Natural killer cell (primary cell): Measurements from ENCODE around the gene KSR1. TPM values are rescaled to one million over a fixed set of nuclear protein-coding genes. Genes with fewer than 3 reads are reported as not detected.

ENCODE experiments used
- ATAC-seq, 3 donors: fragments of 150-1000 bp in 2 of 3; fragments of 200-7000 bp in 1 of 3; cut with Tn5 transposase; 1 replicate in 1 of 3; 2 replicates in 2 of 3; pipeline ENCODE4 v1.10.0; 2021; ENCODE audit warnings: mild to moderate bottlenecking in 2 of 3, moderate library complexity in 2 of 3
- DNase-seq, 2 donors: peaks; one replicate each; pipeline versions ENCODE4 v3.0.0 to v3.0.0-alpha.2; 2013 to 2021; ENCODE audit warnings: mixed read lengths in 1 of 2
- H3K27ac ChIP-seq: one replicate; pipeline ENCODE4 v1.5.1; 2013; ENCODE audit warnings: mild to moderate bottlenecking, low read length
- H3K27me3 ChIP-seq: one replicate; pipeline ENCODE4 v1.6.1; 2013; ENCODE audit warnings: low read length; ENCODE audit not compliant: control insufficient read depth, insufficient read depth
- H3K36me3 ChIP-seq: one replicate; pipeline ENCODE4 v1.6.1; 2013; ENCODE audit warnings: low read length; ENCODE audit not compliant: control insufficient read depth, insufficient read depth
- H3K4me1 ChIP-seq: one replicate; pipeline ENCODE4 v1.6.1; 2013; ENCODE audit warnings: low read length; ENCODE audit not compliant: control insufficient read depth, insufficient read depth
- H3K4me3 ChIP-seq: one replicate; pipeline ENCODE4 v1.5.1; 2013; ENCODE audit warnings: low read length
- H3K9me3 ChIP-seq: one replicate; pipeline ENCODE4 v1.6.1; 2013; ENCODE audit warnings: low read length; ENCODE audit not compliant: control insufficient read depth, insufficient read depth
- H3K27ac Mint-ChIP-seq, 2 donors: one replicate each; pipeline ENCODE4 v1.8.0; 2022; ENCODE audit warnings: mild to moderate bottlenecking in 2 of 2, mixed read lengths in 2 of 2, moderate library complexity in 1 of 2
- H3K27me3 Mint-ChIP-seq, 2 donors: one replicate each; pipeline ENCODE4 v1.8.0; 2022; ENCODE audit warnings: low read depth in 2 of 2, mixed read lengths in 2 of 2
- H3K36me3 Mint-ChIP-seq: one replicate; pipeline ENCODE4 v1.8.0; 2022; ENCODE audit warnings: mixed read lengths
- H3K4me1 Mint-ChIP-seq, 2 donors: one replicate each; pipeline ENCODE4 v1.8.0; 2022; ENCODE audit warnings: mixed read lengths in 2 of 2
- H3K4me3 Mint-ChIP-seq: one replicate; pipeline ENCODE4 v1.8.0; 2022; ENCODE audit warnings: mild to moderate bottlenecking, moderate library complexity, mixed read lengths
- H3K9me3 Mint-ChIP-seq, 2 donors: one replicate each; pipeline ENCODE4 v1.8.0; 2022; ENCODE audit warnings: mixed read lengths in 2 of 2
- CTCF ChIP-seq: fragments of 200-600 bp; IDR thresholded peaks from one replicate; pipeline ENCODE4 v1.8.0; 2022; ENCODE audit warnings: antibody characterized with exemption
- WGBS: methylation state at CpG from one replicate; pipeline ENCODE4 v1.1.7; 2013; ENCODE audit warnings: missing lambda C conversion rate; ENCODE audit not compliant: insufficient coverage; 5-methylcytosine and 5-hydroxymethylcytosine counted together
- intact Hi-C: fragments of 100-400 bp; cut with micrococcal nuclease; formaldehyde crosslinking; loops from one replicate; pipeline ENCODE4 v1.14.2; 2022
- total RNA-seq, 4 donors: library from RNA; stranded (reverse); fragments of 120-200 nt in 1 of 4; gene quantifications; one replicate each; pipeline versions ENCODE4 v1.2.3 to v1.2.4, GENCODE V29; 2013 to 2022

KSR1 gene
- total RNA-seq, 3 donors from 2014 or later (not counting 1 experiment from before 2014, with no cell fraction given) = 46.4 to 63.1 (median 59.2) TPM

GRCh38 chr17:27461192-27461859, 5.1 kb downstream of the KSR1 start:
- H3K27me3 ChIP-seq = no peaks in the 10 kb centered on the region
- H3K4me1 Mint-ChIP-seq = peaks cover 40% of the 10 kb centered on the region in 2 donors
- H3K4me3 Mint-ChIP-seq = no peak overlapping the region

GRCh38 chr17:27462149-27462548, 5.9 kb downstream of the KSR1 start:
- H3K27ac ChIP-seq = no peak overlapping the region
- H3K4me3 ChIP-seq = no peak overlapping the region
- H3K27me3 ChIP-seq = no peaks in the 10 kb centered on the region
- Mint-ChIP-seq H3K36me3 (no peaks in the 10 kb centered on the region), H3K4me1 (peaks cover 46% of the 10 kb centered on the region in 2 donors), H3K9me3 (no peaks in the 10 kb centered on the region), H3K4me3 (no peak overlapping the region), H3K27ac (no peak overlapping the region), H3K27me3 (no peaks in the 10 kb centered on the region)
- H3K36me3 ChIP-seq = no peaks in the 10 kb centered on the region
- 92% methylated on average over 6 of the region's 6 CpGs for WGBS
- DNase-seq (no peak), ATAC-seq (no peak)
- H3K4me1 ChIP-seq = peaks cover 46% of the 10 kb centered on the region
- intact Hi-C loops = no loop called here
- no peak for TF ChIP-seq CTCF
- no peaks in the 10 kb centered on the region for H3K9me3 ChIP-seq

More at GRCh38 chr17:27461192-27461859, 5.1 kb downstream of the KSR1 start:
- Histone ChIP-seq H3K9me3 (no peaks in the 10 kb centered on the region), H3K4me1 (peaks cover 43% of the 10 kb centered on the region), H3K36me3 (no peaks in the 10 kb centered on the region), H3K4me3 (no peak overlapping the region), H3K27ac (no peak overlapping the region)
- Mint-ChIP-seq H3K27ac (no peak overlapping the region), H3K9me3 (no peaks in the 10 kb centered on the region), H3K36me3 (no peaks in the 10 kb centered on the region), H3K27me3 (no peaks in the 10 kb centered on the region)
- no peak for ATAC-seq
- WGBS = 69% methylated on average over 10 of the region's 10 CpGs
- DNase-seq = no peak
- intact Hi-C loops = no loop called here
- TF ChIP-seq CTCF = no peak

- ATAC-seq = no peak
Measured at GRCh38 chr17:27462714-27463113, 6.5 kb downstream of the KSR1 start.

More at GRCh38 chr17:27462714-27463113, 6.5 kb downstream of the KSR1 start:
- Histone ChIP-seq H3K27ac (no peak overlapping the region), H3K27me3 (no peaks in the 10 kb centered on the region), H3K36me3 (no peaks in the 10 kb centered on the region), H3K4me1 (peaks cover 41% of the 10 kb centered on the region), H3K4me3 (no peak overlapping the region), H3K9me3 (no peaks in the 10 kb centered on the region)
- intact Hi-C loops = no loop called here
- Mint-ChIP-seq H3K36me3 (no peaks in the 10 kb centered on the region), H3K4me1 (peaks cover 44% of the 10 kb centered on the region in 2 donors), H3K27ac (no peak overlapping the region), H3K9me3 (no peaks in the 10 kb centered on the region), H3K4me3 (no peak overlapping the region), H3K27me3 (no peaks in the 10 kb centered on the region)
- no peak for TF ChIP-seq CTCF
- 75% methylated on average over 2 of the region's 3 CpGs for WGBS
- DNase-seq = no peak
